ENCODE measurements around the gene PRKN.

PRKN gene

DNA sequence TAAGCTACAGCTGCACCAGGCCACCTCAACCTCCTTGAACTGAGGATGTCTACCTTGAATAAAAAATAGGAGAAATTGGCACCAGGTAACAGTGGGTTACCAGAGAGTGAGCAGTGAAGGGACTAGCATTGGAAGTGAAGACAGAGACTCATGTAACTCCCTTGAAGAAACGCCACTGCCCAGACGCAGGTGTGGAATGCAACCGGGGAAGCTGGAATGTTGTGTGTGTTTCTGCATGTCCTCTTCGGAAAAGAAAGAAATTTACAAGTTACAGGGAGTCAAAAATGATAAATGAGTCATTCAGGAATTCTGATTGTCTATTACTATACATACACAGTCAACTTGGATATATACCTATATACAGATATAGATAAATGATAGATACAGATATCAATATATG lies 939.0 kb downstream of the PRKN start:
- no peak overlapping the region for H3K23ac ChIP-seq (ENCODE audit: low read length in 2 of 2)
- no peak overlapping the region for H3K14ac ChIP-seq (ENCODE audit: low read length in 2 of 2)
- H3K4ac ChIP-seq (ENCODE audit: low read depth in 1 of 2, low read length in 2 of 2) = no peak overlapping the region
- H4K91ac ChIP-seq (ENCODE audit: low read length) = no peak overlapping the region
- no peaks in the 10 kb centered on the region for H3K27me3 ChIP-seq (ENCODE audit: control insufficient read depth in 1 of 2, insufficient read depth in 1 of 2, low read length in 2 of 2)
- no peak overlapping the region for H2BK120ac ChIP-seq (ENCODE audit: low read depth, low read length)
- no peaks in the 10 kb centered on the region for H3K4me1 ChIP-seq (ENCODE audit: control insufficient read depth, insufficient read depth, low read depth, low read length)
- DNase-seq = no peak
- H2BK5ac ChIP-seq (ENCODE audit: low read depth, low read length, poor library complexity, severe bottlenecking) = no peak overlapping the region
- no peak overlapping the region for H3K18ac ChIP-seq (ENCODE audit: low read depth in 1 of 2, low read length in 2 of 2)
- H3K79me1 ChIP-seq (replicated peaks; ENCODE audit: low read length, poor library complexity, severe bottlenecking) = no peaks in the 10 kb centered on the region
- no peak overlapping the region for H4K8ac ChIP-seq (ENCODE audit: low read length)
- H2BK15ac ChIP-seq (ENCODE audit: low read depth, poor library complexity, severe bottlenecking) = no peak overlapping the region
- 81% methylated on average over 3 of the region's 4 CpGs for WGBS
- H3K9ac ChIP-seq (ENCODE audit: low read length) = no peak overlapping the region
- H3K27ac ChIP-seq (ENCODE audit: low read length, poor library complexity, severe bottlenecking) = no peak overlapping the region
- no peak overlapping the region for H2AFZ ChIP-seq (ENCODE audit: low read depth, low read length)
- no peak overlapping the region for H2AK5ac ChIP-seq (ENCODE audit: low read length, severe bottlenecking)
- H3K36me3 ChIP-seq (ENCODE audit: control insufficient read depth in 1 of 2, insufficient read depth in 2 of 2, low read depth in 1 of 2, low read length in 2 of 2) = no peaks in the 10 kb centered on the region
- H3K4me3 ChIP-seq (ENCODE audit: insufficient read depth in 1 of 2, low read depth in 1 of 2, low read length in 2 of 2) = no peak overlapping the region
- H2BK12ac ChIP-seq (ENCODE audit: low read length in 2 of 2) = no peak overlapping the region
- H3K4me2 ChIP-seq (ENCODE audit: low read length, poor library complexity, severe bottlenecking) = no peak overlapping the region
- peaks cover 15% of the 10 kb centered on the region for H3K9me3 ChIP-seq (ENCODE audit: control insufficient read depth, low read length)

GRCh38 chr6:161772176-161772575 lies 955.4 kb downstream of the PRKN start:
- Histone ChIP-seq H3K36me3 (ENCODE audit: control insufficient read depth in 1 of 2, insufficient read depth in 2 of 2, low read depth in 1 of 2, low read length in 2 of 2) (no peaks in the 10 kb centered on the region), H3K9me3 (ENCODE audit: control insufficient read depth, low read length) (no peaks in the 10 kb centered on the region), H2AK5ac (ENCODE audit: low read length, severe bottlenecking) (no peak overlapping the region), H3K9ac (ENCODE audit: low read length) (no peak overlapping the region), H3K23ac (ENCODE audit: low read length in 2 of 2) (no peak overlapping the region), H3K4ac (ENCODE audit: low read depth in 1 of 2, low read length in 2 of 2) (no peak overlapping the region), H3K18ac (ENCODE audit: low read depth in 1 of 2, low read length in 2 of 2) (no peak overlapping the region), H2BK120ac (ENCODE audit: low read depth, low read length) (no peak overlapping the region), H3K27me3 (ENCODE audit: control insufficient read depth in 1 of 2, insufficient read depth in 1 of 2, low read length in 2 of 2) (no peaks in the 10 kb centered on the region), H3K4me2 (ENCODE audit: low read length, poor library complexity, severe bottlenecking) (no peak overlapping the region), H3K4me3 (ENCODE audit: insufficient read depth in 1 of 2, low read depth in 1 of 2, low read length in 2 of 2) (no peak overlapping the region), H2BK15ac (ENCODE audit: low read depth, poor library complexity, severe bottlenecking) (no peak overlapping the region), H3K4me1 (ENCODE audit: control insufficient read depth, insufficient read depth, low read depth, low read length) (no peaks in the 10 kb centered on the region), H2BK5ac (ENCODE audit: low read depth, low read length, poor library complexity, severe bottlenecking) (no peak overlapping the region), H3K14ac (ENCODE audit: low read length in 2 of 2) (no peak overlapping the region), H3K79me1 (replicated peaks; ENCODE audit: low read length, poor library complexity, severe bottlenecking) (no peaks in the 10 kb centered on the region), H3K27ac (ENCODE audit: low read length, poor library complexity, severe bottlenecking) (no peak overlapping the region), H4K8ac (ENCODE audit: low read length) (no peak overlapping the region), H2AFZ (ENCODE audit: low read depth, low read length) (no peak overlapping the region), H4K91ac (ENCODE audit: low read length) (no peak overlapping the region), H2BK12ac (ENCODE audit: low read length in 2 of 2) (no peak overlapping the region)
- 83% methylated on average over 7 of the region's 7 CpGs for WGBS
- no peak for DNase-seq

- no peak overlapping the region for H2BK5ac ChIP-seq (ENCODE audit: low read depth, low read length, poor library complexity, severe bottlenecking)
- H3K23ac ChIP-seq (ENCODE audit: low read length in 2 of 2) = no peak overlapping the region
- no peak overlapping the region for H3K4ac ChIP-seq (ENCODE audit: low read depth in 1 of 2, low read length in 2 of 2)
- H3K79me1 ChIP-seq (replicated peaks; ENCODE audit: low read length, poor library complexity, severe bottlenecking) = no peaks in the 10 kb centered on the region
- DNase-seq = no peak
- no peak overlapping the region for H3K18ac ChIP-seq (ENCODE audit: low read depth in 1 of 2, low read length in 2 of 2)
- no peaks in the 10 kb centered on the region for H3K27me3 ChIP-seq (ENCODE audit: control insufficient read depth in 1 of 2, insufficient read depth in 1 of 2, low read length in 2 of 2)
- no peak overlapping the region for H2AFZ ChIP-seq (ENCODE audit: low read depth, low read length)
- no peak overlapping the region for H3K4me2 ChIP-seq (ENCODE audit: low read length, poor library complexity, severe bottlenecking)
- no peak overlapping the region for H4K91ac ChIP-seq (ENCODE audit: low read length)
- H4K8ac ChIP-seq (ENCODE audit: low read length) = no peak overlapping the region
- no peaks in the 10 kb centered on the region for H3K9me3 ChIP-seq (ENCODE audit: control insufficient read depth, low read length)
- no peaks in the 10 kb centered on the region for H3K36me3 ChIP-seq (ENCODE audit: control insufficient read depth in 1 of 2, insufficient read depth in 2 of 2, low read depth in 1 of 2, low read length in 2 of 2)
- H3K9ac ChIP-seq (ENCODE audit: low read length) = no peak overlapping the region
- H3K14ac ChIP-seq (ENCODE audit: low read length in 2 of 2) = no peak overlapping the region
- no peak overlapping the region for H3K4me3 ChIP-seq (ENCODE audit: insufficient read depth in 1 of 2, low read depth in 1 of 2, low read length in 2 of 2)
- no peak overlapping the region for H2BK12ac ChIP-seq (ENCODE audit: low read length in 2 of 2)
- H2AK5ac ChIP-seq (ENCODE audit: low read length, severe bottlenecking) = no peak overlapping the region
- H3K27ac ChIP-seq (ENCODE audit: low read length, poor library complexity, severe bottlenecking) = no peak overlapping the region
- H3K4me1 ChIP-seq (ENCODE audit: control insufficient read depth, insufficient read depth, low read depth, low read length) = no peaks in the 10 kb centered on the region
- WGBS = 72% methylated on average over 6 of the region's 6 CpGs
- no peak overlapping the region for H2BK15ac ChIP-seq (ENCODE audit: low read depth, poor library complexity, severe bottlenecking)
- H2BK120ac ChIP-seq (ENCODE audit: low read depth, low read length) = no peak overlapping the region
These were observed 965.6 kb downstream of the PRKN start for GRCh38 chr6:161761966-161762365.

- H2BK5ac ChIP-seq (ENCODE audit: low read depth, low read length, poor library complexity, severe bottlenecking) = no peak overlapping the region
- no peak overlapping the region for H4K8ac ChIP-seq (ENCODE audit: low read length)
- no peaks in the 10 kb centered on the region for H3K36me3 ChIP-seq (ENCODE audit: control insufficient read depth in 1 of 2, insufficient read depth in 2 of 2, low read depth in 1 of 2, low read length in 2 of 2)
- H3K27me3 ChIP-seq (ENCODE audit: control insufficient read depth in 1 of 2, insufficient read depth in 1 of 2, low read length in 2 of 2) = no peaks in the 10 kb centered on the region
- H3K9me3 ChIP-seq (ENCODE audit: control insufficient read depth, low read length) = no peaks in the 10 kb centered on the region
- H2AFZ ChIP-seq (ENCODE audit: low read depth, low read length) = no peak overlapping the region
- no peak overlapping the region for H4K91ac ChIP-seq (ENCODE audit: low read length)
- 62% methylated on average over 4 of the region's 5 CpGs for WGBS
- no peak overlapping the region for H2AK5ac ChIP-seq (ENCODE audit: low read length, severe bottlenecking)
- no peak overlapping the region for H3K18ac ChIP-seq (ENCODE audit: low read depth in 1 of 2, low read length in 2 of 2)
- H3K14ac ChIP-seq (ENCODE audit: low read length in 2 of 2) = no peak overlapping the region
- no peak overlapping the region for H3K4ac ChIP-seq (ENCODE audit: low read depth in 1 of 2, low read length in 2 of 2)
- no peaks in the 10 kb centered on the region for H3K79me1 ChIP-seq (replicated peaks; ENCODE audit: low read length, poor library complexity, severe bottlenecking)
- H3K23ac ChIP-seq (ENCODE audit: low read length in 2 of 2) = no peak overlapping the region
- no peak overlapping the region for H3K9ac ChIP-seq (ENCODE audit: low read length)
- no peak overlapping the region for H3K27ac ChIP-seq (ENCODE audit: low read length, poor library complexity, severe bottlenecking)
- H3K4me2 ChIP-seq (ENCODE audit: low read length, poor library complexity, severe bottlenecking) = no peak overlapping the region
- no peak overlapping the region for H3K4me3 ChIP-seq (ENCODE audit: insufficient read depth in 1 of 2, low read depth in 1 of 2, low read length in 2 of 2)
- peaks cover 2% of the 10 kb centered on the region for H3K4me1 ChIP-seq (ENCODE audit: control insufficient read depth, insufficient read depth, low read depth, low read length)
- H2BK12ac ChIP-seq (ENCODE audit: low read length in 2 of 2) = no peak overlapping the region
- H2BK120ac ChIP-seq (ENCODE audit: low read depth, low read length) = no peak overlapping the region
- no peak overlapping the region for H2BK15ac ChIP-seq (ENCODE audit: low read depth, poor library complexity, severe bottlenecking)
- no peak for DNase-seq
These were observed 972.5 kb downstream of the PRKN start for GRCh38 chr6:161755080-161755479.
